Osteoblast (primary cell): ENCODE data around the gene ARFIP1. TPM values are rescaled to one million over a fixed set of nuclear protein-coding genes. Genes with fewer than 3 reads are reported as not detected.

Experiments used
- DNase-seq: peaks from one replicate; pipeline ENCODE4 v3.0.0; 2011; ENCODE audit warnings: low spot score, mixed read lengths; ENCODE audit not compliant: insufficient read length; ENCODE audit errors: missing footprints
- H2AFZ ChIP-seq: 2 replicates; pipeline ENCODE4 v1.6.0; 2011; ENCODE audit warnings: mild to moderate bottlenecking, low read length
- H3K27ac ChIP-seq: 2 replicates; pipeline ENCODE4 v1.5.1; 2011; ENCODE audit warnings: mild to moderate bottlenecking, low read depth, low read length, moderate library complexity
- H3K27me3 ChIP-seq: 2 replicates; pipeline ENCODE4 v1.6.0; 2012; ENCODE audit warnings: mild to moderate bottlenecking, control low read depth, inconsistent platforms, low read length, moderate library complexity; ENCODE audit not compliant: insufficient read depth
- H3K36me3 ChIP-seq: 2 replicates; pipeline ENCODE4 v1.5.1; 2011; ENCODE audit warnings: mild to moderate bottlenecking, low read length, control low read depth, moderate library complexity; ENCODE audit not compliant: insufficient read depth
- H3K4me1 ChIP-seq: 2 replicates; pipeline ENCODE4 v1.5.1; 2011; ENCODE audit warnings: mild to moderate bottlenecking, low read length, control low read depth, moderate library complexity; ENCODE audit not compliant: insufficient read depth
- H3K4me2 ChIP-seq: 2 replicates; pipeline ENCODE4 v1.6.0; 2011; ENCODE audit warnings: mild to moderate bottlenecking, low read length; ENCODE audit not compliant: insufficient read depth
- H3K4me3 ChIP-seq: fragments of 200-600 bp; sonication (generic); 3 replicates; pipeline ENCODE4 v1.5.1; 2012; ENCODE audit warnings: mild to moderate bottlenecking, low read length, inconsistent platforms; ENCODE audit not compliant: insufficient read depth
- H3K79me2 ChIP-seq: 2 replicates; pipeline ENCODE4 v1.6.0; 2012; ENCODE audit warnings: mild to moderate bottlenecking, low read length, control low read depth, inconsistent platforms; ENCODE audit not compliant: insufficient read depth
- H3K9me3 ChIP-seq: 2 replicates; pipeline ENCODE4 v1.5.1; 2011; ENCODE audit warnings: low read depth, low read length, control low read depth
- H4K20me1 ChIP-seq: 2 replicates; pipeline ENCODE4 v1.6.0; 2012; ENCODE audit warnings: mild to moderate bottlenecking, low read length, control low read depth; ENCODE audit not compliant: insufficient read depth
- CTCF ChIP-seq: IDR thresholded peaks from 2 replicates; pipeline ENCODE4 v1.5.1; 2011; ENCODE audit warnings: mild to moderate bottlenecking, low read depth, low read length, moderate library complexity; ENCODE audit errors: extremely low read depth
- total RNA-seq: library from RNA; depleted of rRNA; stranded (reverse); fragments of >200 nt; gene quantifications from 2 replicates; pipeline ENCODE4 v1.2.3, GENCODE V29; 2012

The ARFIP1 gene
- total RNA-seq, 1 donor: 38.7 TPM

GRCh38 chr4:152950402-152951274 lies 170.9 kb downstream of the ARFIP1 start:
- Histone ChIP-seq H3K4me2 (no peak overlapping the region), H4K20me1 (no peaks in the 10 kb centered on the region), H3K27me3 (peaks cover 36% of the 10 kb centered on the region), H3K36me3 (no peaks in the 10 kb centered on the region), H3K9me3 (no peaks in the 10 kb centered on the region), H3K27ac (no peak overlapping the region), H3K79me2 (no peaks in the 10 kb centered on the region), H2AFZ (no peak overlapping the region), H3K4me1 (no peaks in the 10 kb centered on the region), H3K4me3 (no peak overlapping the region)
- no peak for DNase-seq
- TF ChIP-seq CTCF: no peak

GRCh38 chr4:152951348-152951747 lies 171.6 kb downstream of the ARFIP1 start:
- no peaks in the 10 kb centered on the region for H3K4me1 ChIP-seq
- no peak for DNase-seq
- no peak overlapping the region for H3K27ac ChIP-seq
- no peaks in the 10 kb centered on the region for H3K36me3 ChIP-seq
- H4K20me1 ChIP-seq: no peaks in the 10 kb centered on the region
- H3K79me2 ChIP-seq: no peaks in the 10 kb centered on the region
- H3K9me3 ChIP-seq: no peaks in the 10 kb centered on the region
- no peak overlapping the region for H3K4me2 ChIP-seq
- H3K4me3 ChIP-seq: no peak overlapping the region
- H3K27me3 ChIP-seq: peaks cover 36% of the 10 kb centered on the region
- no peak for TF ChIP-seq CTCF
- no peak overlapping the region for H2AFZ ChIP-seq

GRCh38 chr4:152953514-152953913 lies 173.8 kb downstream of the ARFIP1 start:
- Histone ChIP-seq H3K4me2 (no peak overlapping the region), H3K4me3 (no peak overlapping the region), H2AFZ (no peak overlapping the region), H3K36me3 (no peaks in the 10 kb centered on the region), H3K79me2 (no peaks in the 10 kb centered on the region), H3K27ac (no peak overlapping the region), H3K4me1 (no peaks in the 10 kb centered on the region), H3K27me3 (peaks cover 23% of the 10 kb centered on the region), H3K9me3 (no peaks in the 10 kb centered on the region), H4K20me1 (no peaks in the 10 kb centered on the region)
- DNase-seq: no peak
- TF ChIP-seq CTCF: no peak

- Histone ChIP-seq H3K4me2 (no peak overlapping the region), H2AFZ (no peak overlapping the region), H4K20me1 (no peaks in the 10 kb centered on the region), H3K36me3 (no peaks in the 10 kb centered on the region), H3K27me3 (peaks cover 18% of the 10 kb centered on the region), H3K4me1 (no peaks in the 10 kb centered on the region), H3K4me3 (no peak overlapping the region), H3K27ac (no peak overlapping the region), H3K9me3 (no peaks in the 10 kb centered on the region), H3K79me2 (no peaks in the 10 kb centered on the region)
- no peak for TF ChIP-seq CTCF
- DNase-seq: no peak
Measured at GRCh38 chr4:152954741-152955140, 175.0 kb downstream of the ARFIP1 start.
